T1000 (cell line): ENCODE measurements around the gene BMS1.
"Not testable (repeated sequence)": the region's sequence is repeated elsewhere in the genome, so short reads cannot be mapped to it uniquely, and the experiment has no call there.

Experiments used
- DNase-seq: peaks from one replicate; lab custom pipeline; 2025; ENCODE audit warnings: mixed read lengths; lab: John Stamatoyannopoulos, UW

The BMS1 gene

GRCh38 chr10:42782446-42783180 is at the start of gene BMS1:
Gene BMS1 (plus strand): TSS chr10:42782795. CDS start chr10:42784395, 1,600 bp downstream.
- peak; percentile 85 for DNase-seq

GRCh38 chr10:42734536-42734935 is 48.1 kb upstream of the BMS1 start:
- no peak for DNase-seq

GRCh38 chr10:42738679-42739078 is 43.9 kb upstream of the BMS1 start:
- DNase-seq = no peak

- not testable (repeated sequence) for DNase-seq
Observed at GRCh38 chr10:42741536-42741935, 41.1 kb upstream of the BMS1 start.

- DNase-seq = no peak
Observed at GRCh38 chr10:42743697-42744096, 38.9 kb upstream of the BMS1 start.

- DNase-seq = no peak
Observed at GRCh38 chr10:42744134-42744701, 38.4 kb upstream of the BMS1 start.

- DNase-seq = no peak
Observed at GRCh38 chr10:42753126-42753506, 29.5 kb upstream of the BMS1 start.

- DNase-seq = no peak
Observed at GRCh38 chr10:42753507-42754154, 29.0 kb upstream of the BMS1 start.

GRCh38 chr10:42754155-42755027 is 28.2 kb upstream of the BMS1 start:
- no peak for DNase-seq

- DNase-seq = no peak
Observed at GRCh38 chr10:42755028-42755451, 27.6 kb upstream of the BMS1 start.

- DNase-seq = no peak
Observed at GRCh38 chr10:42755556-42756093, 27.0 kb upstream of the BMS1 start.

GRCh38 chr10:42767906-42768305 is 14.7 kb upstream of the BMS1 start:
- DNase-seq = no peak

- no peak for DNase-seq
Observed at GRCh38 chr10:42768581-42769152, 13.9 kb upstream of the BMS1 start.

- DNase-seq = no peak
Observed at GRCh38 chr10:42769173-42769572, 13.4 kb upstream of the BMS1 start.

GRCh38 chr10:42769673-42770072 is 12.9 kb upstream of the BMS1 start:
- no peak for DNase-seq

- no peak for DNase-seq
Observed at GRCh38 chr10:42776681-42777080, 5.9 kb upstream of the BMS1 start.

GRCh38 chr10:42780456-42780855 is 2.1 kb upstream of the BMS1 start:
- no peak for DNase-seq

- DNase-seq = no peak
Observed at GRCh38 chr10:42781893-42782445, 626 bp upstream of the BMS1 start.

- no peak for DNase-seq
Observed at GRCh38 chr10:42783181-42783549, 570 bp downstream of the BMS1 start.

GRCh38 chr10:42785759-42786158 is 3.2 kb downstream of the BMS1 start:
- no peak for DNase-seq

GRCh38 chr10:42790835-42791234 is 8.2 kb downstream of the BMS1 start:
- DNase-seq = no peak
